Keratinocyte (primary cell): Measurements from ENCODE around the gene DHPS. TPM values are rescaled to one million over a fixed set of nuclear protein-coding genes. Genes with fewer than 3 reads are reported as not detected.

Source experiments
- DNase-seq: peaks from one replicate; pipeline ENCODE4 v3.0.0-alpha.2; 2011; ENCODE audit warnings: low read depth, missing footprints, low spot score
- FAIRE-seq: peaks from 2 replicates; lab custom pipeline; 2011; peaks lifted over from hg19 to GRCh38; lab: Jason Lieb, UNC
- H2AFZ ChIP-seq: 2 replicates; pipeline ENCODE4 v1.6.0; 2012; ENCODE audit warnings: low read length, control low read depth, inconsistent platforms; ENCODE audit not compliant: control insufficient read depth
- H3K27ac ChIP-seq: 2 replicates; pipeline ENCODE4 v1.5.1; 2011; ENCODE audit warnings: low read length; ENCODE audit not compliant: control insufficient read depth, insufficient read depth
- H3K27me3 ChIP-seq: 3 replicates; pipeline ENCODE4 v1.6.0; 2011; ENCODE audit warnings: low read length; ENCODE audit not compliant: control insufficient read depth, insufficient read depth; ENCODE audit errors: extremely low read depth
- H3K36me3 ChIP-seq, 2 experiments: 2 replicates in 1 of 2; 3 replicates in 1 of 2; pipeline ENCODE4 v1.5.1; 2011; ENCODE audit warnings: low read length in 2 of 2, mild to moderate bottlenecking in 1 of 2; ENCODE audit not compliant: control insufficient read depth in 2 of 2, insufficient read depth in 2 of 2; ENCODE audit errors: extremely low read depth in 1 of 2
- H3K4me1 ChIP-seq: 3 replicates; pipeline ENCODE4 v1.5.1; 2011; ENCODE audit warnings: low read length; ENCODE audit not compliant: control insufficient read depth, insufficient read depth; ENCODE audit errors: extremely low read depth
- H3K4me2 ChIP-seq: 3 replicates; pipeline ENCODE4 v1.6.0; 2011; ENCODE audit warnings: low read depth, low read length; ENCODE audit not compliant: control insufficient read depth, insufficient read depth; ENCODE audit errors: extremely low read depth
- H3K4me3 ChIP-seq, 3 experiments: fragments of 200-600 bp in 1 of 3; sonication (generic) in 1 of 3; 2 replicates in 2 of 3; 3 replicates in 1 of 3; pipeline ENCODE4 v1.5.1; 2011 to 2016; ENCODE audit warnings: low read length in 3 of 3, mild to moderate bottlenecking in 3 of 3, control low read depth in 2 of 3, inconsistent platforms in 1 of 3, low read depth in 1 of 3, mixed read lengths in 1 of 3, mixed run types in 1 of 3, moderate library complexity in 1 of 3; ENCODE audit not compliant: control insufficient read depth in 2 of 3, insufficient read depth in 2 of 3; ENCODE audit errors: extremely low read depth in 1 of 3
- H3K79me2 ChIP-seq: 2 replicates; pipeline ENCODE4 v1.6.0; 2012; ENCODE audit warnings: low read length; ENCODE audit not compliant: control insufficient read depth, insufficient read depth
- H3K9ac ChIP-seq: 3 replicates; pipeline ENCODE4 v1.6.0; 2011; ENCODE audit warnings: low read length; ENCODE audit not compliant: control insufficient read depth, insufficient read depth; ENCODE audit errors: extremely low read depth
- H3K9me1 ChIP-seq: 3 replicates; pipeline ENCODE4 v1.6.0; 2011; ENCODE audit warnings: low read length; ENCODE audit not compliant: control insufficient read depth, insufficient read depth; ENCODE audit errors: extremely low read depth
- H3K9me3 ChIP-seq: 2 replicates; pipeline ENCODE4 v1.5.1; 2012; ENCODE audit warnings: low read depth, low read length; ENCODE audit not compliant: control insufficient read depth
- H4K20me1 ChIP-seq: 3 replicates; pipeline ENCODE4 v1.6.0; 2011; ENCODE audit warnings: low read length; ENCODE audit not compliant: control insufficient read depth, insufficient read depth; ENCODE audit errors: extremely low read depth
- EZH2 ChIP-seq: IDR thresholded peaks from one replicate; pipeline ENCODE4 v1.6.1; 2012; ENCODE audit warnings: inconsistent platforms, mild to moderate bottlenecking, low read length, moderate library complexity
- dilution Hi-C: fragments of 300-500 bp; cut with MboI; formaldehyde crosslinking; loops from one replicate; pipeline ENCODE4 v1.7.0; 2020; ENCODE audit warnings: low sequenced_read_pairs; ENCODE audit not compliant: extremely low pct_ligation_motif_present
- polyA plus RNA-seq, 5 experiments: library from polyadenylated mRNA; depleted of rRNA in 3 of 5; stranded (reverse) in 3 of 5; stranded (forward) in 1 of 5; unstranded in 1 of 5; fragments of >200 nt; gene quantifications; 1 replicate in 1 of 5; 2 replicates in 3 of 5; 3 replicates in 1 of 5; pipeline versions ENCODE4 v1.2.1 to v1.2.3, GENCODE V29; 2011 to 2012; ENCODE audit warnings: missing spikeins in 2 of 5, low read depth in 1 of 5, low replicate concordance in 1 of 5
- TF ChIP-seq, protein P1 (sequence below), 3 experiments: IDR thresholded peaks in 1 of 3; conservative IDR thresholded peaks in 1 of 3; optimal IDR thresholded peaks in 1 of 3; 2 replicates in 2 of 3; 3 replicates in 1 of 3; pipeline versions ENCODE3 to v1.5.1; 2011; ENCODE audit warnings: low read length in 3 of 3, mild to moderate bottlenecking in 3 of 3, moderate library complexity in 2 of 3, control low read depth in 1 of 3, inconsistent platforms in 1 of 3; ENCODE audit not compliant: insufficient read depth in 2 of 3; ENCODE audit errors: extremely low read depth in 1 of 3

Gene DHPS
- polyA plus RNA-seq, 1 donor (not counting 4 experiments of a cell fraction or from before 2014, with no cell fraction given): 36.5 TPM

GRCh38 chr19:12689581-12690216 lies 8.0 kb upstream of the DHPS start:
- TF ChIP-seq, protein P1, sequence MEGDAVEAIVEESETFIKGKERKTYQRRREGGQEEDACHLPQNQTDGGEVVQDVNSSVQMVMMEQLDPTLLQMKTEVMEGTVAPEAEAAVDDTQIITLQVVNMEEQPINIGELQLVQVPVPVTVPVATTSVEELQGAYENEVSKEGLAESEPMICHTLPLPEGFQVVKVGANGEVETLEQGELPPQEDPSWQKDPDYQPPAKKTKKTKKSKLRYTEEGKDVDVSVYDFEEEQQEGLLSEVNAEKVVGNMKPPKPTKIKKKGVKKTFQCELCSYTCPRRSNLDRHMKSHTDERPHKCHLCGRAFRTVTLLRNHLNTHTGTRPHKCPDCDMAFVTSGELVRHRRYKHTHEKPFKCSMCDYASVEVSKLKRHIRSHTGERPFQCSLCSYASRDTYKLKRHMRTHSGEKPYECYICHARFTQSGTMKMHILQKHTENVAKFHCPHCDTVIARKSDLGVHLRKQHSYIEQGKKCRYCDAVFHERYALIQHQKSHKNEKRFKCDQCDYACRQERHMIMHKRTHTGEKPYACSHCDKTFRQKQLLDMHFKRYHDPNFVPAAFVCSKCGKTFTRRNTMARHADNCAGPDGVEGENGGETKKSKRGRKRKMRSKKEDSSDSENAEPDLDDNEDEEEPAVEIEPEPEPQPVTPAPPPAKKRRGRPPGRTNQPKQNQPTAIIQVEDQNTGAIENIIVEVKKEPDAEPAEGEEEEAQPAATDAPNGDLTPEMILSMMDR (optimal IDR thresholded peaks at IDR 0.05 in 1 of 3, IDR thresholded peaks at IDR 0.05 in 1 of 3, conservative IDR thresholded peaks at IDR 0.05 in 1 of 3; ENCODE audit: extremely low read depth in 1 of 3, insufficient read depth in 2 of 3, low read length in 3 of 3): no peak
- TF ChIP-seq EZH2: no peak
- dilution Hi-C loops: no loop called here
- no peak overlapping the region for H3K9ac ChIP-seq
- H2AFZ ChIP-seq: no peak overlapping the region
- FAIRE-seq: no peak
- no peak overlapping the region for H3K4me2 ChIP-seq
- H3K79me2 ChIP-seq: no peaks in the 10 kb centered on the region
- H3K36me3 ChIP-seq: peaks cover 13% of the 10 kb centered on the region in 2 experiments
- H3K9me1 ChIP-seq: no peaks in the 10 kb centered on the region
- no peak for DNase-seq
- no peaks in the 10 kb centered on the region for H3K4me1 ChIP-seq
- H4K20me1 ChIP-seq: no peaks in the 10 kb centered on the region
- no peaks in the 10 kb centered on the region for H3K9me3 ChIP-seq
- H3K27me3 ChIP-seq: no peaks in the 10 kb centered on the region
- no peak overlapping the region for H3K27ac ChIP-seq
- H3K4me3 ChIP-seq: no peak overlapping the region

GRCh38 chr19:12689012-12689411 lies 7.3 kb upstream of the DHPS start:
- no peak for FAIRE-seq
- Histone ChIP-seq H3K27ac (no peak overlapping the region), H3K9me3 (no peaks in the 10 kb centered on the region), H2AFZ (no peak overlapping the region), H3K9me1 (no peaks in the 10 kb centered on the region), H3K79me2 (no peaks in the 10 kb centered on the region), H4K20me1 (no peaks in the 10 kb centered on the region), H3K4me1 (no peaks in the 10 kb centered on the region), H3K9ac (no peak overlapping the region), H3K4me3 (no peak overlapping the region), H3K36me3 (peaks cover 11 to 13% of the 10 kb centered on the region in 2 experiments), H3K27me3 (no peaks in the 10 kb centered on the region), H3K4me2 (no peak overlapping the region)
- no peak for DNase-seq
- TF ChIP-seq EZH2: no peak
- TF ChIP-seq, protein P1 (optimal IDR thresholded peaks at IDR 0.05 in 1 of 3, IDR thresholded peaks at IDR 0.05 in 1 of 3, conservative IDR thresholded peaks at IDR 0.05 in 1 of 3; ENCODE audit: extremely low read depth in 1 of 3, insufficient read depth in 2 of 3, low read length in 3 of 3): no peak
- dilution Hi-C loops: no loop called here
